ENCODE data around the gene ADRA2B.
"Not testable (repeated sequence)": the region's sequence is repeated elsewhere in the genome, so short reads cannot be mapped to it uniquely, and the experiment has no call there.

The ADRA2B gene

DNA sequence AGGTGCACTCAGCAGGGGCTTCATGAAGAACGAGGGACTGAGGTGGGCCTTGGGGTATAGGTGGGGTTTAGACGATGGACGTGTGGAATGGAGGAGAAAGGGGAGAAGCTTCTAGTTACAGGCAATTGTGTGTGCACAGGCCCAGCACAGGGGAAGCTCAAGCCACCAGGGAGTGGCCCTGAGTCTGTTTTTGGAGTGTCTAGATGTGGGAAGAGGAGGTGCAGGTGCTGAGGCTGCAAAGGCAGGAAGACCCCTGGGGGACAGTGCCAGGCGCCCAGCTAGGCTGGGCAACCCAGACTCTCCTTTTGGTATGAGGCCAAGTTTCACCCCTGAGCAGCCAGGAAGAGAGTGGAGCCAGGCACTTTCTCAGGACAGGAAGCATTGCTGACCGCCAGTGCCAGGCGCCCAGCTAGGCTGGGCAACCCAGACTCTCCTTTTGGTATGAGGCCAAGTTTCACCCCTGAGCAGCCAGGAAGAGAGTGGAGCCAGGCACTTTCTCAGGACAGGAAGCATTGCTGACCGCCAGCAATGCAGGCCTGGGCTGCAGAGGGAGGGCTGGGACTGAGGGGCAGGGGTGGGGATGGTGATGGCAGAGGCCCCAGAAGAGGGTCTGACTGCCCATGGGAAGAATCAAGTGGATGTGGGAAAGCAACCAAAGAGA is 31.4 kb downstream of the ADRA2B start:
- DNase-seq, result not testable (repeated sequence)

- no peak for DNase-seq
Observed at GRCh38 chr2:96083989-96084857, 32.1 kb downstream of the ADRA2B start.

DNA sequence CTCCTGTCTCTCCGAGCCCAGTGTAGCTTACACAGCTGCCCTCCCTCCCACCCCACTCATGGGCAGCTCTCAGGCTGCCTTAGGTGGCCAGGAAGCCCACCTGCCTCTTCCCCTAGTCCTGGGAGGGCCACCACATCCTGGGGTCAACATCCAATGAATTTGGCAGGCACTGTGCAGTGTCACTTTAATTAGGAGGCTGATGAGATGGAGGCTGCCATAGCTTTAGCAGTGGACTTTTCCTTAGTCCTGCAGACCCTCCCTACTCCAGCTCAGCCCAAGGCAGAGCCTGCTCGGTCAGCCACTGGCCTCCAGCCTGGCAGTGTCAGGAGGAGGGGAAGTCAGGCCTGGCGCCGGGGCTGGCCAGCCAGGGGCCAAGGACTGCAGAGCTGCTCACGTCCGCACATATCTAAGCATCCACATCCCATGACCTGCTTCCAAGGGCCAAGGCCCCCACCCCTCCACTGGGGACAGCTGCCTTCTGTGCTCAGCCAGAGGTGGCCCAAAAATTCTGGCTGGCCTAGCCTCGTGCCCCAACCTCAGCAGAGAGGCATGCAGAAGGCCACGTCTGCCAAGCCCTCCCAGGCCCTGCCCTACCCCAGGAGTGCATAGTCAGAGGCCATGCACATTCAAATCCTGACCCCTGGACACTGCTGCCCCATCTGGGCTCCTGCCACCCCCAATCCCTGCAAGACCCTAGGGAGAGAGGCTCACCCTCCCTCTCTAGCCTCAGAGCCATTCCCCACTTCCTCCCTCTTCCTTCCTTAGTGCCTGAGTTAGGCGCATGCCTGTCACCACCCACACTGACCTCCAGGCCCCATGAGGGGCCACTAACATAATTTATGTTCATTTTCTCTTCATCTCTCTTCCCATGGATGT is 33.1 kb downstream of the ADRA2B start:
- no peak for DNase-seq

GRCh38 chr2:96082211-96083063 is 33.9 kb downstream of the ADRA2B start:
- DNase-seq, result no peak

DNA sequence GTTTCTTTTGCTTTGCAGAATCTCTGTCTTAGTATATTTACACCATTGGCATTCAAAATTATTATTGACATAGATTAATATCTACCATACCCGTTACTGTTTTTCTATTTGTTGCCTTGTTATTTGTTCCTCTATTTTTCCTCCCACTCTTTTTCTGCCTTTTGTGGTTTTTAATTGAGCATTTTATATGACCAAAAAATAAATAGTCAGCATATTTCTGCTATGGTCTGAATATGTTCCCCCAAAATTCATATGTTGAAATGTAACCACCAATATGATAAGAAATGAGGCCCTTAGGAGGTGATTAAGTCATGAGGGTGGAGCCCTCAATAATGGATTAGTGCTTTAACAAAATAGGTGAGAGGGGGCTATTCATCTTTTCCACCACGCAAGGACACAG is 35.3 kb downstream of the ADRA2B start:
- no peak for DNase-seq

GRCh38 chr2:96075199-96075771 is 41.1 kb downstream of the ADRA2B start:
- no peak for DNase-seq

- no peak for DNase-seq
Observed at GRCh38 chr2:96074156-96074555, 42.2 kb downstream of the ADRA2B start.

DNA sequence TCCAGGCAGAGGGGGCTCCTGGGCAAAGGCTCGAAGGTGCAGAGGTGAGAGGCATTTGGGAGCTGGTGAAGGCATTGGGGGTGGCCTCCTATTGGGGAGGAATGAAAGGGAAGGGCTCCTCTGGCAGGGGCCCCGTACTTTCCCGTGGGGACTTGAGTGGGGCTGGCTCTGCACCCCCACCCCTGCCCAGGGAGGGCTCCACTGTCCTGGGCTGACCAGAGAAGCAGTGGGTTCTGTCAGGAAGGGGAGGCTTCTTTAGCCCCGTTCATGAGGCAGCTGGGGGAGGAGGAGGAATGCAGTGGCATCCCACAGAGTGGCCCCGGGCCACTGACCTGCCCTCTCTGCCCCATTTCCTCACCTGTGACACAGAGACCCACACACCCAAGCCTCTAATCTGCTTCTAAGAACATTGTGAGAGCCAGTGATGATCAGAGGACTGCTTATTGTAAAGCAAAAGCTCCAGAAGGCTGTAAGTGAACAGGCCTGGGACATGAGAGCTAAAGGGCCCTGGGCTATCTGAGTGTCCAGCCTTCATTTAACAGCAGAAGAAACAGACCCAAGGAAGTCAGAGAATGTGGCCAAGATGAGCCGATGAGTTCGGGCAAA is 43.1 kb downstream of the ADRA2B start:
- DNase-seq, result no peak

DNA sequence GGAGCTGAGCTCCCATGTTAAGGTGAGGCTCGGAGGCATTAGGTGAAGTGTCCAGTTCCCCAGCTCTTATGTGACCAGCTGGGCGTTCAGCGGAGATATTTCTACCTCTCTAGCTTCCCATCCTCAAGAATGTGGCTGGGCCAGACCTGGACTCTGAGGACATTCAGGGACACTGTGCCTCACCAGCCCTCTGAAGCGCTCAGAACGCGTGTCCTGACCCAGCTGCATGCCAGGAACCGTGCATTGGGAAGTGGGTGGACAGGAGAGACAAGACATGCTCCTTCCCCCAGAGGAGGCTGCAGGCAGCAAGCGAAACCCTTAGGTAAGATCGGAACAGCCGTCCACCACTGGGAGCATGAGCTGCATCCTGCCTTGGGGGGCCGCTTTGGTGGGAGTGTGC is 43.6 kb downstream of the ADRA2B start:
- no peak for DNase-seq

GRCh38 chr2:96071977-96072491 is 44.3 kb downstream of the ADRA2B start:
- not testable (repeated sequence) for DNase-seq

DNA sequence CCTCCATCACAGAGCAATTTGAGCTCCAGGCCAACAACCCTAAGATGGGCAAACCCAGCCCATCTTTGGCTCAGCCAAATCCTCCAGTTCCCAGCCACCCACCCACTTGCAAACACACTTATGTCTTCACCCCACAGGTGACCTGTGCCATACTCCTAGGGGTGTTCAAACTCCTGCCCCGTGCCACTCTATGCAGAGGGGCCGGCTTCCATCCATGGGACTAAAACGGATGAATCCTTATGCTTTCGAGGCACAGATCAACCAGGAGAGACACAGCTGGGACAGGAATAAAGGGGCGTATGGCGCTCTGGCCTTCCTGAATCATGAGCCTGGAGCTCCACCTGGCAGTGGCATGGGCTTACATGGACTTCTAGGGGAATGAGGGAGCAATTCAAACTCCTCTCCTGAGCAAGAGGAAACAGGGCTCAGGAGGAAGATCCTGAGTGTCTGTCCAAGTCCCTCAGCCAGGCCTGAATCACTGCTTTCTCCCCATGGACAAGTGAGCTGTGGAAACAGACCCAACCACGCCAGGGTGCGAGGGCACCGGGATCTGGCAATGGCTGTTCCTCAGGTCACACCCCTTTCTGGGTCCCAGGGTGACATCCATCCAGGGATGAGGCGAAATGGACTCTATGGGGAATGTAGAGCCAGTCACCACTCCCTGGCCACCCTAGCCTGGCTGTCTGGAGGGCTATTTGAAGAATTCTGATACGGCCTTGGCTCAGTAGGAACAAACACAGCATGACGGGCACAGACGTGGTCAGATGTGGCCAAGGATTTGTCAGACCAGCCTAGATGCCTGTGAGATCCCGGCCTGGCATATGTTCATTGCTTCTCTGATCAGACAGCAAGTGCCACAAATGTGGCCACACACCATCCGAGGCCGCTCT is 45.0 kb downstream of the ADRA2B start:
- DNase-seq, result not testable (repeated sequence)

DNA sequence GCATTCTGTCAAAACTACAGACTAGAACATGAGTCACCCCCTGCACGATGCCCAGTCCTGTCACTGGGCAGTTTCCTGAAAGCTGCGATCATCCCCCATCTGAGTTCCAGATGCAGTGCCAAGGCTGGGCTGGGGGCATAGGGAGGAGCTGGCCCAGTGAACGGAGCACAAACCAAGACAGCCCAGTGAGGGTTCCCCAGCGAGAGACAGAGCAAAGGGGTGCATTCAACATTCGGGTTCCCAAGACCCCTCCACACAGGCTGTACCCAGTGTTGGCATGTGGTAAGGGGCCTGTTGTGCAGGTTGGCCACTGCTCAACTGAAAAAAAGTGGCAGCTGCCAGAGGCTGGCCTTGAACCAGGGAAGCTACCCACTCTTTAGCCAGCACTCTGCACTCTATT is 46.0 kb downstream of the ADRA2B start:
- DNase-seq, result not testable (repeated sequence)

DNA sequence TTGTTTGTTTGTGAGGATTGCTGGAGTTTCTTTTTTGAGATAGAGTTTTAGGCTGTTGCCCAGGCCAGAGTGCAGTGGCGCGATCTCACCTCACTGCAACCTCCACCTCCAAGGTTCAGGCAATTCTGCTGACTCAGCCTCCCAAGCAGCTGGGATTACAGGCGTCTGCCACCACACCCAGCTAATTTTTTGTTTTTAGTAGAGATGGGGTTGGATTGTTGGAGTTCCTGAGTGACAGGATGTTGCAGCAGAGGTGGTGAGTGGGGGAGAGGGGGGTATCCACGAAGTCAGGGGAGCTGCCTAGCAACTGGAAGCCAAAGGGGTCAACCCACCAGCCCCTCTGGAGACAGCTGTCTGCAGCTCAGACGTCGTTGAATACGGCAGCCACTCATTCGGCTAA is 46.5 kb downstream of the ADRA2B start:
- not testable (repeated sequence) for DNase-seq

GRCh38 chr2:96067902-96068581 is 48.3 kb downstream of the ADRA2B start:
- DNase-seq, result not testable (repeated sequence)

- not testable (repeated sequence) for DNase-seq
Observed at GRCh38 chr2:96067098-96067660, 49.2 kb downstream of the ADRA2B start.

- DNase-seq, result not testable (repeated sequence)
Observed at GRCh38 chr2:96066511-96066910, 49.9 kb downstream of the ADRA2B start.

GRCh38 chr2:96065954-96066353 is 50.4 kb downstream of the ADRA2B start:
- DNase-seq, result not testable (repeated sequence)

- DNase-seq, result no peak
Observed at GRCh38 chr2:96065381-96065930, 50.9 kb downstream of the ADRA2B start.

DNA sequence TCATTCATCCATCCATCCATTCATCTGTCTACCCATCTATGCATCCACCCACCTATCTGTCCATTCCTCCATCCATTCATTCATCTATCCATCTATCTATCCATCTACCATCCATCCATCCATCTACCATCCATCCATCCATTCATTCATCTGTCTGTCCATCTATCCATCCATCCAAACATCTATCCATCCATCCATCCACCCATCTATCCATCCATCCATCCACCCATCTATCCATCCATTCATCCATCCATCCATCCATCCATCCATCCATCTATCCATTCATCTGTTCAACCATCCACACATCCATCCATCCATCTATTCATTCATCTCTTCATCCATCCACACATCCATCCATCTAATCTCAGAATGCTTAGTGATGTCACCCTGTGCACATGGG is 51.6 kb downstream of the ADRA2B start:
- DNase-seq, result not testable (repeated sequence)
